ENCODE results near the gene BEST4.
A peak's percentile ranks its signal among the peaks of the same experiment; 100 is the strongest.

GRCh38 chr1:44784094-44785028 lies 3.6 kb downstream of the BEST4 start:
- TF ChIP-seq, protein P1, sequence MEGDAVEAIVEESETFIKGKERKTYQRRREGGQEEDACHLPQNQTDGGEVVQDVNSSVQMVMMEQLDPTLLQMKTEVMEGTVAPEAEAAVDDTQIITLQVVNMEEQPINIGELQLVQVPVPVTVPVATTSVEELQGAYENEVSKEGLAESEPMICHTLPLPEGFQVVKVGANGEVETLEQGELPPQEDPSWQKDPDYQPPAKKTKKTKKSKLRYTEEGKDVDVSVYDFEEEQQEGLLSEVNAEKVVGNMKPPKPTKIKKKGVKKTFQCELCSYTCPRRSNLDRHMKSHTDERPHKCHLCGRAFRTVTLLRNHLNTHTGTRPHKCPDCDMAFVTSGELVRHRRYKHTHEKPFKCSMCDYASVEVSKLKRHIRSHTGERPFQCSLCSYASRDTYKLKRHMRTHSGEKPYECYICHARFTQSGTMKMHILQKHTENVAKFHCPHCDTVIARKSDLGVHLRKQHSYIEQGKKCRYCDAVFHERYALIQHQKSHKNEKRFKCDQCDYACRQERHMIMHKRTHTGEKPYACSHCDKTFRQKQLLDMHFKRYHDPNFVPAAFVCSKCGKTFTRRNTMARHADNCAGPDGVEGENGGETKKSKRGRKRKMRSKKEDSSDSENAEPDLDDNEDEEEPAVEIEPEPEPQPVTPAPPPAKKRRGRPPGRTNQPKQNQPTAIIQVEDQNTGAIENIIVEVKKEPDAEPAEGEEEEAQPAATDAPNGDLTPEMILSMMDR (IDR thresholded peaks at IDR 0.05) = peak in 2 of 4 experiments; percentile 4 to 6
- no peak for TF ChIP-seq POLR2A (IDR thresholded peaks at IDR 0.05)
